Activated T-cell treated with anti-CD3 and anti-CD28 coated beads for 48 hours (primary cell): ENCODE measurements around the gene MTMR3.
"Not testable (repeated sequence)": the region's sequence is repeated elsewhere in the genome, so short reads cannot be mapped to it uniquely, and the experiment has no call there.

Experiments
- DNase-seq: peaks from one replicate; pipeline ENCODE4 v3.0.0-alpha.2; 2020; ENCODE audit warnings: low read depth

MTMR3 gene

DNA sequence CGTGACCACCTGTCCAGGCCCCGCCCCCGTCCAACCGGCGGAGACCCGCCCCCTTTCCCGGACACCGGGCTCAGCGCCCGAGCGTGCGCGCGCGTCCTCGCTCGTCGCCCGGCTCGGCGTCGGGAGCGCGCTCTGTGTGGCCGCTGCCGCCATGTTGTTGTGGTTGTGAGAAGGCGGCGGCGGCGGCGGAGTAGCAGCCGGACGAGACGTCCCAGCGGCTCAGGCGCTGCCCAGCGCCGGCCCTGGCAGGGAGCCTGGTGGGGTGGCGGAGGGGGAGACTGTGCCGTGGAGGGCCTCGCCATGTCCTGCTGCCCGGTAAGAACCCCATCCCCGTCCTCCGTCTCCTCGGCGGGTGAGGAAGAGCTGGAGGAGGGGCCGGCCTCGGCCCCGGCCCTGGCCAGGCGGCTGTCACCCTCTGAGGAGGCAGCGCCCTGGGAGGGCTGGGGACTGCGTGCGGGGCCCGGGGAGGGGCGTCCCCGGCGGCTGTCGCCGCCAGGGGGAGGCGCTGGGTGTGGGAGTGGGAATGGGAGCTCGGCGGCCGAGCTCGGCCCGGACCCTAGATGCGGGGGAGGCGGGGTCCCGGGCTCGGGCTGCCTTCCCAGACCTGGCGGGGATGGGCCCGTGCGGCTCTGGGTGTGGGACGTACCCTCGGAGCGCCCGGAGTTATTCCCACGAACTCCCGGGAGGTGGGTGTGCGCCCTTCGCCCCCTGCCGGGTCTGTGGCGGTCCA is at the start of gene MTMR3:
Gene MTMR3, plus strand, starts transcription at position 130 of the 730 bp plus-strand sequence. CDS start 87,886 bp downstream, outside the sequence.
- DNase-seq = peak; percentile 97

DNA sequence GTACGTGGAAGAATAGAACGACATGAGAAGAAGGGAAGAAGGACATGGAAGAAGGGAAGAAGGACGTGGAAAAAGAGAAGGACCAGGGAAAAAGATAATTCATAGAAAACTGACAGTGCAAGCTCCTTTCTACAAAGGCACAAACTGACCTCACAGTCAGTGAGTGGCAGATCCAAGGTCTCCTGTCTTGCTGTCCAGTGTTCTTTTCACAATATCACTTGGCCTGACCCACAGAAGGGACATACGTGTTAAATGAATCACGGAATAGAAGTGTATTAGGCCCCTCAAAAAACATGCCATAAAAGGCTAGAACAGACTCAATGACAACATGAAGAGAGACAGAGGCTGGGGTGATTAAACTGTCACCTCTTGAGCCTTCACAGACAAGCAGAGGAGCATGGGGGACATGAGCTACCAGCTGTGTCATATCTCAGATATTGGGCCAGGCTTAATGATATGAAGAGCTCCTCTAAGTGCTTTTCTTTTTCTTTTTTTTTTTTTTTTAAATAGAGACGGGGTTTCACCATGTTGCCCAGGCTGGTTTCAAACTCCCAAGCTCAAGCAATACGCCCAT is 49.5 kb upstream of the MTMR3 start:
- no peak for DNase-seq

DNA sequence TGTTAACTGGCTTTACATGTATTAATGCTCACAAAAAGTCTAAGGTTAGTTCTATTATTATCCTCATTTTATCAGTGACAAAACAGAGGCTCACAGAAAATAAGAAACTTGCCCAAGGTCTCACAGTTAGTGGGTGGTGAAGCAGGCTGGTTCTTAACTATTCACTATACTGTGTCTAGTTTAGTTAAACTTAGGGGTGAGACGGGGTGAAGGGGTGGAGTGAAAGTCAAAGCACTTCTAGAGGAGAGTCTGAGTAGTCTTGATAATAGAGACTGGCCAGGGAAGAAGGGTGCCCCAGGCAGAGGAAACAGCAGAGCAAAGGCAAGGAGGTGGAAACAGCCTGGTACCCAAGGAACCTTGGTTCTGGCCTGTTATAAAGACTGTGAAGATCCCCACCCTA is 48.9 kb upstream of the MTMR3 start:
- DNase-seq = no peak

DNA sequence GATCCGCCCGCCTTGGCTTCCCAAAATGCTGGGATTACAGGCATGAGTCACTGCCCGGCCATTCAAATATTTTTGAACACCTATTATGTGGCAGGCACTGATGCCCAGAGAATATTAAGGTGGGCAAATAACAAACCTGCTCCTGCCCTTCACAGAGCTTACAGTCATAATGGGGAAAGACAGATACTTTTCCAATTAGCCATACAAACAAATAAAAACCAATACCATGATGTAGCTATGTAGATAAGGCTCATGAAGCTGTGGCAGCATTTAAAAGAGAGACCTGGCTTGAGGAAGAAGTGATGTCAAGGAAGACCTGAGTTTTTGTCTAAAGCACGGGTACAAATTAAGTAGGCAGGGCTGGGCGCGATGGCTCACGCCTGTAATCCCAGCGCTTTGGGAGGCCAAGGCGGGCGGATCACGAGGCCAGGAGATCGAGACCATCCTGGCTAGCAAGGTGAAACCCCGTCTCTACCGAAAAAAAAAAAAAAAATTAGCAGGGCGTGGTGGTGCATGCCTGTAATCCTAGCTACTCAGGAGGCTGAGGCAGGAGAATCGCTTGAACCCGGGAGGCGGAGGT is 46.1 kb upstream of the MTMR3 start:
- DNase-seq = not testable (repeated sequence)

DNA sequence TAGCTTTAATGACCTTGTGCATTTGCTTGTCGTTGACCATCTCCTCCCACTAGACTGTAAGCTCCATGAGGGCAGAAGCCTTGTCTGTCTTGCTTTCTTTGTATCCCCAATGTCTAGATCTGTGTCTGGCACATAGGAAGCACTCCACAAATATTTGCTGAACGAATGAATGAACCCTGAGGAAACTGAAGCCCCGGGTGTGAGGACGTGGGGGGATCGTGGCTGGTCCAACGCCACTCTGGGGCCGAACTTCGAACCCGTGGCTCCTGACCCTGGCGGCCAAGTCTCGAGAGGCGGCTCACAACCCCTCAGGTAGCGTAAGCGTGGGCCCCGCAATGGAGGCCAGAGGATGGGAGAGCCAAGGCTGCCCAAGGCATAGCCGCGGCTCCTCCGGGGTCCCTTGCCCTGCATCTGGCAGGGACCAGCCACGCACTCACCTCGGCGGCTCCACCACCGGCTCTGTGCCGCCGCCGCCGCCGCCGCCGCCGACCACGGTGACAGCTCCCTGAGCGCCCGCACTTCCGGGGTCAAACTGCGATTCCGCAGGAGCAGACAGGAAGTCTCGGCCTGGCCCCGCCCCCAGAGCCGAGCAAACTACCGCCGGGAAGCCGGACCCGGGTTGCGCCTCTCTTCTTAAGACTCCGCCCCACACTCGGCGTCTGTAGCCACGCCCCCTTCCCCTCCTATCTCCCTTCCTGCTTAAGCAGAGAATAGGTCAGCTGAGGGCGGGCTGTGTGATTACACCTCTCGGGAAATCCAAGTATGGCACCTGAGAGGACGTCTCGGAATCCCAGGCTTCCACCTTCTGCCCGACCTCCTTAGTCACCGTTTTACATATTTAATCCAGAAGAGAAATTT is 45.0 kb upstream of the MTMR3 start, which contains the start of gene ASCC2:
Gene ASCC2, minus strand, starts transcription at position 534 of the 858 bp plus-strand sequence. CDS start 5,949 bp downstream, outside the sequence.
- DNase-seq = peak; percentile 99

DNA sequence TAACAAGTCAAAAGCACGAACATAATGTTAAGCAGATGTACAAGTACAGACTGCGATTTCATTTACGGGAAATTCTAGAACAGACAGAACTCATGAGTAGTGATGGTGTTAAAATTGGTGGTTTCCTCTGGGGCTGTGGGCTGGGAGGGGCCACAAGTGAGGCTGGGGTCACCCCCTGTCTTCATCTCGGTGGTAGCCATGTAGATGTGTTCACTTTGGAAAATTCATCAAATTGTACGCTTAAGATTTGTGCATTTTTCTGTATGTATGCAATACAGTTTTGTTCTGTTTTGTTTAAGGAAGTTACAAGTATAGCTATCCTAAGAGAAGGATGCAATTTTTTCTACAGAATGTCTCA is 44.4 kb upstream of the MTMR3 start:
- DNase-seq = no peak

DNA sequence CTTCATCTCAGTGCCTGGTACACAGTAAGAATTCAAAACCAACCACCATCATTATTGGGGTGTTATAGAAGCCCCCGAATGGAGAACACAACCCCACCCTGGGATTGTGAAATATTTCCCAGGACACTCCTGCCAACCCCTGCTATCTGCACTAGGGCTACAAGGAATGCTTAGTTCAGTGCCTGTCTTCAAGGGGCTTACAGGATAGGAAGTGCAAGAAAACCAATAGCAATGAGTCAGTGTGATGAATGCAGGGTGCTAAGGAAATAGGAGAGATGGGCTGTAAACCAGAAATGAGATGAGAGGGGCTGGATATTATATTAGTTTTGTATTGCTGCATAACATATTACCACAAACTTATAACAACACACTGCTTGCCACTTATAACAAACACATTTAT is 43.9 kb upstream of the MTMR3 start:
- no peak for DNase-seq

- no peak for DNase-seq
These were observed 42.5 kb upstream of the MTMR3 start for GRCh38 chr22:29840498-29840897.

DNA sequence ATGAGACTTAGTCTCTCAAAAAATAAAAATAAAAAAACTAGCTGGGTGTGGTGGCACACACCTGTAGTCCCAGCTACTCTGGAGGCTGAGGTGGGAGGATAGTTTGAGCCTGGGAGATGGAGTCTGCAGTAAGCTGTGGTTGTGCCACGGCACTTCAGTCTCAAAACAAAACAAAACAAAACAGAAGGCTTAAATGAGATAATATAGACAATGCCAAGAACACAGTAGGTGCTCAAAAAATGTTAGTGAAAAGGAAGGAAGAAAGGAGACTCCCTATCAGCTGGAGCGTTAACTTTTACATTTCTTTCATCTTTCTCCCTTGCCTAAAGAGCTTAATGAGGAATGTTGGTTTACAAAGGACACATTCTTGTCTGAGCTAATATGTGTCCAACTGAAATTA is 40.8 kb upstream of the MTMR3 start:
- DNase-seq = no peak

DNA sequence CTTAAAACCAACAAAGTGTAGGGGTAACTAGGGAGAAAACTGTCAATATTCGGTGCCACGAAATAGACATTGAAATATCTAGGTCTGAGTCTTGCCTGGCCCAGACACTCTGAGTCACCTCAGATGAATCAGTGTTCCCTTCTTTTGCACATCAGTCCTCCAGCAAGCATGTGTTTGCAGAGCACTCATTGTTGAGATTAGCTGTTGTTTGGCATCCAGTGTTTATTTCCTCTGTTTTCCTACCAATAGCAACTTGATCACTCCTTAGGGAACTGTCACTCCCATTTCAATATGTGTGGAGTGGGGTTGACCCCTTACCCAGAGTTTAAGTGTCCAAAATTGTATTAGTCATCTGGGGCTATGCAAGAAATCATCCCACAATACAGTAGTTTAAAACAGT is 40.2 kb upstream of the MTMR3 start:
- DNase-seq = no peak

DNA sequence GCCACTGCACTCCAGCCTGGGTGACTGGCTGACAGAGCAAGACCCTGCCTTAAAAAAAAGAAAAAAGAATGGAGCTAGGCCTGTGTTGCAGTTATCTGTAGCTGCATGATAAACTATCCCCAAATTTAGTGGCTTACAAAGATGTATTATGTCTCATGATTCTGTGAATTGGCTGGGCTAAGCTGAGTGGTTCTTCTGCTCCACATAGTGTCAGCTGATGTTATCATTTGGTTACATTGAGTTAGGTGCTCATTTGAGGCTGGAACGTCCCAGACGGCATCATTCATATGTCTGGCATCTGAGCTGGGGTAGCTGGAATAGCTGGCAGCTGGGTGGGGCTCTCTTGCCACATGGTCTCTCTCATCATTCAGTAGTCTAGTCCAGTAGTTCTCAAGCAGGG is 36.7 kb upstream of the MTMR3 start:
- no peak for DNase-seq

DNA sequence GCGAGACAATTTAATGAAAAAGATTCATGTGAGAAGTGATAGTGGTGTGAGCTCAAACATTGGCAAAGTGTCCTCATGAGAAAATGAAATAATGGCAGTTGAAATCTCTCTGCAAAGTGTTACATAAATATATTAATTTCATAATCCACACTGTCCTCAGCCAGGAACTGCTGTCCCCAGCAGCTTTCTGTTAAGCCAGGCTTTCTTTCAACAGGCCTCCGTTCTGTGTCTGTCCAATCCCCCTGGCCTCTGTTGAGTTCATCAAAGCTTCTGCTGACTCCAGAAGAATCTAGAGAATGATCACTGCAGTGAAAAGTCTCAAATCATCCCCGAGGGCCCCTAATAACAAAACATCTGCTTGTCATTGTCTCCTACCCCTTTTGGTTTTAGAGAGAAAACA is 34.9 kb upstream of the MTMR3 start:
- DNase-seq = no peak

- no peak for DNase-seq
These were observed 28.5 kb upstream of the MTMR3 start for GRCh38 chr22:29854432-29854831.

- no peak for DNase-seq
These were observed 27.3 kb upstream of the MTMR3 start for GRCh38 chr22:29855611-29856181.

DNA sequence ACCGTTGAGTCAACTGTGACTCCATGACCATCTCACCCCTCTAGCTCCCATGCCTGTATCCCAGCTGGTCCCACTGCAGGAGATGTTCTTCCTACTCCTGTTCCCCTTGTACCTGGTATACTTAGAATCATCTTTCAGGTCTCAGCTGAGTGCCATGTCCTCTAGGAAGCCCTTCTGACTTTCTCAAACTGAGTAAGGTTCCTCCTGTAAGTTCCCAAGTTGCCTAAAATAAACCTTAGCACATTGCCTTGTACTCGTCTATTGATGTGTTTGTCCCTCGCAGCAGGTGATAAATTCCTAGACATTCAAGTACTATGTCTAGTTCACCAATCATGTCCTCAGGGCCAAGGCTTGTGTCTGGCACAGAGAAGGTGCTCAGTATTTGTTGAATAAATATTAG is 26.5 kb upstream of the MTMR3 start:
- no peak for DNase-seq

DNA sequence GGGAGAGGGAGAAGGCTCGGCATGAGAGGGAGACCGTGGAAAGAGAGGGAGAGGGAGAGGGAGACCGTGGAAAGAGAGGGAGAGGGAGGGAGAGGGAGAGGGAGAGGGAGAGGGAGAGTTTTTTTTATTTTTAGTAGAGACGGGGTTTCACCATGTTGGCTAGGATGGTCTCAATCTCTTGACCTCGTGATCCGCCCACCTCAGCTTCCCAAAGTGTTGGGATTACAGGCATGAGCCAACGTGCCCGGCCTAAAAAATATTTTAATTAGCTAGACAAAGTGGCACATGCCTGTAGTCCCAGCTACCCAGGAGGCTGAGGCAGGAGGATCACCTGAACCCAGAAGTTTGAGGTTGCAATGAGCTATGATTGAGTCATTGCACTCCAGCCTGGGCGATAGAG is 23.9 kb upstream of the MTMR3 start:
- not testable (repeated sequence) for DNase-seq

GRCh38 chr22:29860006-29860766 is 22.8 kb upstream of the MTMR3 start:
- no peak for DNase-seq

GRCh38 chr22:29861672-29862297 is 21.2 kb upstream of the MTMR3 start:
- DNase-seq = no peak

DNA sequence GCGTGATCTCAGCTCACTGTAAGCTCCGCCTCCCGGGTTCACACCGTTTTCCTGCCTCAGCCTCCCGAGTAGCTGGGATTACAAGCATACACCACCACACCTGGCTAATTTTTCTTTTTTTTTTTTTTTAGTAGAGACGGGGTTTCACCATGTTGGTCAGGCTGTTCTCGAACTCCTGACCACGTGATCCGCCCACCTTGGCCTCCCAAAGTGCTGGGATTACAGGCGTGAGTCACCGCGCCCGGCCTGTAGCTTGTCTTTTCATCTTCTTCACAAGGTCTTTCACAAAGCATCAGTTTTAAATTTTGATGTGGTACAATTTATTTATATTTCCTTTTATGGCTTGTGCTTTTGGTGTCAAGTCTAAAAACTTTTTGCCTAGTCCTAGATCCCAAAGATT is 17.4 kb upstream of the MTMR3 start:
- not testable (repeated sequence) for DNase-seq

DNA sequence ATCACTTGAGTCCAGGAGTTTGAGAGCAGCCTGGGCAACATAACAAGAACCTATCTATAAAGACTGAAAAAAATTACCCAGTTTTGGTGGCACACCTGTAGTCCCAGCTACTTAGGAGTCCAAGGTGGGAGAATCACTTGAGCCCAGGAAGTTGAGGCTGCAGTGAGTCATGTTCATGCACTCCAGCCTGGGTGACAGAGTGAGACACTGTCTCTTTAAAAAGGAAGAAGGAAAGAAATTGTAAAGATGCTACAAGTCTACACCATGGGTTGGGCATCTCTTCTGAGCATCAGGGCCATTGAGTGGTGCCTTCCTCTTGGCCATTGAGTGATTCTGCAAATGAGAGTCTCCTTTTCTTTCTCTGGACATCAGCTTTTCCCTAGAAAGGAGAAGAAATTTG is 15.7 kb upstream of the MTMR3 start:
- no peak for DNase-seq

GRCh38 chr22:29867851-29868250 is 15.1 kb upstream of the MTMR3 start:
- DNase-seq = no peak
